CD4-positive, CD25-positive, alpha-beta regulatory T cell (primary cell): ENCODE results near the gene FBN2. TPM values are rescaled to one million over a fixed set of nuclear protein-coding genes. Genes with fewer than 3 reads are reported as not detected.

Experiments
- ATAC-seq, 2 donors: fragments of 150-1000 bp; cut with Tn5 transposase; one replicate each; pipeline ENCODE4 v1.10.0; 2021; ENCODE audit warnings: low read depth in 2 of 2, moderate number of reproducible peaks in 2 of 2, moderate library complexity in 1 of 2
- DNase-seq, 3 donors: peaks; one replicate each; pipeline versions ENCODE4 v3.0.0 to v3.0.0-alpha.2; 2012 to 2022; ENCODE audit warnings: mixed read lengths in 1 of 3
- H3K27ac ChIP-seq: one replicate; pipeline ENCODE4 v1.7.0; 2013; ENCODE audit warnings: mild to moderate bottlenecking, low read length; ENCODE audit not compliant: insufficient read depth, poor library complexity, severe bottlenecking
- H3K27me3 ChIP-seq: one replicate; pipeline ENCODE4 v1.7.0; 2013; ENCODE audit warnings: low read length; ENCODE audit not compliant: control insufficient read depth, insufficient read depth
- H3K36me3 ChIP-seq: one replicate; pipeline ENCODE4 v1.7.0; 2013; ENCODE audit warnings: mild to moderate bottlenecking, low read length, moderate library complexity; ENCODE audit not compliant: control insufficient read depth, insufficient read depth
- H3K4me1 ChIP-seq: 2 replicates; pipeline ENCODE4 v1.7.0; 2013; ENCODE audit warnings: mild to moderate bottlenecking, low read length; ENCODE audit not compliant: insufficient read depth, control insufficient read depth, poor library complexity, severe bottlenecking
- H3K4me3 ChIP-seq: one replicate; pipeline ENCODE4 v1.7.0; 2013; ENCODE audit warnings: low read depth, mild to moderate bottlenecking, low read length, moderate library complexity
- H3K9me3 ChIP-seq, 2 experiments: 1 replicate in 1 of 2; 2 replicates in 1 of 2; pipeline ENCODE4 v1.7.0; 2013; ENCODE audit warnings: low read length in 2 of 2, mild to moderate bottlenecking in 1 of 2, moderate library complexity in 1 of 2; ENCODE audit not compliant: control insufficient read depth in 2 of 2
- H3K27ac Mint-ChIP-seq, 3 donors: one replicate each; pipeline ENCODE4 v1.8.0; 2020 to 2022; ENCODE audit warnings: mild to moderate bottlenecking in 3 of 3, mixed read lengths in 3 of 3, moderate library complexity in 2 of 3
- H3K27me3 Mint-ChIP-seq: one replicate; pipeline ENCODE4 v1.8.0; 2022; ENCODE audit warnings: mild to moderate bottlenecking, mixed read lengths
- H3K36me3 Mint-ChIP-seq: one replicate; pipeline ENCODE4 v1.8.0; 2020; ENCODE audit warnings: mixed read lengths
- H3K4me1 Mint-ChIP-seq, 4 donors: one replicate each; pipeline ENCODE4 v1.8.0; 2020 to 2022; ENCODE audit warnings: mixed read lengths in 4 of 4, mild to moderate bottlenecking in 1 of 4
- H3K4me3 Mint-ChIP-seq, 4 donors: one replicate each; pipeline ENCODE4 v1.8.0; 2020 to 2022; ENCODE audit warnings: mild to moderate bottlenecking in 4 of 4, mixed read lengths in 4 of 4, moderate library complexity in 3 of 4
- H3K9me3 Mint-ChIP-seq, 7 donors: one replicate each; pipeline ENCODE4 v1.8.0; 2020 to 2022; ENCODE audit warnings: mixed read lengths in 7 of 7, mild to moderate bottlenecking in 3 of 7, moderate library complexity in 2 of 7
- polyA plus RNA-seq, 4 donors: library from polyadenylated mRNA; unstranded; fragments of 300-500 nt; fragmentation: Illumina TruSeq; gene quantifications; one replicate each; pipeline ENCODE4 v1.2.3, GENCODE V29; 2021
- total RNA-seq: library from RNA; stranded (reverse); gene quantifications from one replicate; pipeline ENCODE4 v1.2.3, GENCODE V29; 2022

FBN2 gene
- total and polyA plus RNA-seq, 5 donors from 2014 or later, result not detected

GRCh38 chr5:128412145-128412930 lies 125.7 kb downstream of the FBN2 start:
- no peak for ATAC-seq
- Mint-ChIP-seq H3K4me3 (no peak overlapping the region), H3K9me3 (peaks cover 0 to 8% (median 2%) of the 10 kb centered on the region in 7 donors), H3K36me3 (no peaks in the 10 kb centered on the region), H3K27me3 (no peaks in the 10 kb centered on the region), H3K4me1 (no peaks in the 10 kb centered on the region), H3K27ac (no peak overlapping the region)
- Histone ChIP-seq H3K36me3 (no peaks in the 10 kb centered on the region), H3K4me1 (no peaks in the 10 kb centered on the region), H3K27me3 (no peaks in the 10 kb centered on the region), H3K9me3 (no peaks in the 10 kb centered on the region), H3K4me3 (no peak overlapping the region), H3K27ac (no peak overlapping the region)
- no peak for DNase-seq

GRCh38 chr5:128409166-128409800 lies 128.8 kb downstream of the FBN2 start:
- H3K9me3 Mint-ChIP-seq, result peaks cover 0 to 7% (median 2%) of the 10 kb centered on the region in 7 donors

GRCh38 chr5:128408622-128409021 lies 129.4 kb downstream of the FBN2 start:
- Mint-ChIP-seq H3K27me3 (no peaks in the 10 kb centered on the region), H3K9me3 (peaks cover 0 to 7% (median 2%) of the 10 kb centered on the region in 7 donors), H3K4me3 (no peak overlapping the region), H3K27ac (no peak overlapping the region), H3K4me1 (no peaks in the 10 kb centered on the region), H3K36me3 (no peaks in the 10 kb centered on the region)
- Histone ChIP-seq H3K27ac (no peak overlapping the region), H3K36me3 (no peaks in the 10 kb centered on the region), H3K27me3 (no peaks in the 10 kb centered on the region), H3K4me3 (no peak overlapping the region), H3K4me1 (no peaks in the 10 kb centered on the region), H3K9me3 (no peaks in the 10 kb centered on the region)
- DNase-seq, result no peak
- no peak for ATAC-seq

More at GRCh38 chr5:128409166-128409800, 128.8 kb downstream of the FBN2 start:
- H3K4me3 Mint-ChIP-seq, result no peak overlapping the region
- Histone ChIP-seq H3K27me3 (no peaks in the 10 kb centered on the region), H3K36me3 (no peaks in the 10 kb centered on the region), H3K4me1 (no peaks in the 10 kb centered on the region), H3K9me3 (no peaks in the 10 kb centered on the region), H3K4me3 (no peak overlapping the region), H3K27ac (no peak overlapping the region)
- H3K36me3 Mint-ChIP-seq, result no peaks in the 10 kb centered on the region
- no peak for ATAC-seq
- no peaks in the 10 kb centered on the region for H3K27me3 Mint-ChIP-seq
- no peak for DNase-seq
- no peak overlapping the region for H3K27ac Mint-ChIP-seq
- no peaks in the 10 kb centered on the region for H3K4me1 Mint-ChIP-seq

GRCh38 chr5:128407944-128408343 lies 130.1 kb downstream of the FBN2 start:
- no peak overlapping the region for H3K4me3 ChIP-seq
- no peaks in the 10 kb centered on the region for H3K27me3 ChIP-seq
- no peaks in the 10 kb centered on the region for H3K4me1 ChIP-seq
- H3K4me3 Mint-ChIP-seq, result no peak overlapping the region
- H3K27me3 Mint-ChIP-seq, result no peaks in the 10 kb centered on the region
- no peaks in the 10 kb centered on the region for H3K36me3 ChIP-seq
- ATAC-seq (no peak), DNase-seq (no peak)
- no peak overlapping the region for H3K27ac ChIP-seq
- H3K9me3 Mint-ChIP-seq, result peaks cover 0 to 7% (median 1%) of the 10 kb centered on the region in 7 donors
- no peaks in the 10 kb centered on the region for H3K4me1 Mint-ChIP-seq
- no peaks in the 10 kb centered on the region for H3K36me3 Mint-ChIP-seq
- H3K9me3 ChIP-seq, result no peaks in the 10 kb centered on the region
- no peak overlapping the region for H3K27ac Mint-ChIP-seq

GRCh38 chr5:128406803-128407202 lies 131.2 kb downstream of the FBN2 start:
- Mint-ChIP-seq H3K4me1 (no peaks in the 10 kb centered on the region), H3K27ac (no peak overlapping the region), H3K4me3 (no peak overlapping the region), H3K27me3 (no peaks in the 10 kb centered on the region), H3K36me3 (no peaks in the 10 kb centered on the region), H3K9me3 (peaks cover 0 to 7% (median 1%) of the 10 kb centered on the region in 7 donors)
- no peak overlapping the region for H3K27ac ChIP-seq
- H3K9me3 ChIP-seq, result no peaks in the 10 kb centered on the region
- no peaks in the 10 kb centered on the region for H3K36me3 ChIP-seq
- no peaks in the 10 kb centered on the region for H3K27me3 ChIP-seq
- DNase-seq (no peak), ATAC-seq (no peak)
- H3K4me1 ChIP-seq, result no peaks in the 10 kb centered on the region
- no peak overlapping the region for H3K4me3 ChIP-seq

- Mint-ChIP-seq H3K36me3 (no peaks in the 10 kb centered on the region), H3K4me3 (no peak overlapping the region), H3K27me3 (no peaks in the 10 kb centered on the region), H3K4me1 (no peaks in the 10 kb centered on the region), H3K27ac (no peak overlapping the region), H3K9me3 (peaks cover 0 to 7% (median 3%) of the 10 kb centered on the region in 7 donors)
- Histone ChIP-seq H3K4me1 (no peaks in the 10 kb centered on the region), H3K27ac (no peak overlapping the region), H3K9me3 (no peaks in the 10 kb centered on the region), H3K4me3 (no peak overlapping the region), H3K36me3 (no peaks in the 10 kb centered on the region), H3K27me3 (no peaks in the 10 kb centered on the region)
- ATAC-seq (no peak), DNase-seq (no peak)
Observed at GRCh38 chr5:128405159-128405558, 132.9 kb downstream of the FBN2 start.

GRCh38 chr5:128403333-128403732 lies 134.7 kb downstream of the FBN2 start:
- Mint-ChIP-seq H3K27me3 (no peaks in the 10 kb centered on the region), H3K27ac (no peak overlapping the region)
- no peak for ATAC-seq

More at GRCh38 chr5:128403333-128403732, 134.7 kb downstream of the FBN2 start:
- H3K4me1 Mint-ChIP-seq, result no peaks in the 10 kb centered on the region
- H3K9me3 Mint-ChIP-seq, result peaks cover 0 to 7% (median 4%) of the 10 kb centered on the region in 7 donors
- no peaks in the 10 kb centered on the region for H3K36me3 Mint-ChIP-seq
- H3K4me3 Mint-ChIP-seq, result no peak overlapping the region
- no peaks in the 10 kb centered on the region for H3K4me1 ChIP-seq
- H3K9me3 ChIP-seq, result no peaks in the 10 kb centered on the region
- no peaks in the 10 kb centered on the region for H3K36me3 ChIP-seq
- no peaks in the 10 kb centered on the region for H3K27me3 ChIP-seq
- H3K4me3 ChIP-seq, result no peak overlapping the region
- no peak overlapping the region for H3K27ac ChIP-seq
- DNase-seq, result no peak
